ENCODE results near the gene TDRD7. TPM values are rescaled to one million over a fixed set of nuclear protein-coding genes. Genes with fewer than 3 reads are reported as not detected.

TDRD7 gene
- polyA plus RNA-seq, 1 donor (not counting 4 experiments of a cell fraction or from before 2014, with no cell fraction given), result 10.5 TPM

- Histone ChIP-seq H2AFZ (ENCODE audit: control insufficient read depth, low read length) (no peak overlapping the region), H3K4me1 (ENCODE audit: control insufficient read depth, extremely low read depth, insufficient read depth, low read length) (no peaks in the 10 kb centered on the region), H3K9ac (ENCODE audit: control insufficient read depth, extremely low read depth, insufficient read depth, low read length) (no peak overlapping the region), H4K20me1 (ENCODE audit: control insufficient read depth, extremely low read depth, insufficient read depth, low read length) (no peaks in the 10 kb centered on the region), H3K9me1 (ENCODE audit: control insufficient read depth, extremely low read depth, insufficient read depth, low read length) (no peaks in the 10 kb centered on the region), H3K9me3 (ENCODE audit: control insufficient read depth, low read depth, low read length) (no peaks in the 10 kb centered on the region), H3K36me3 (ENCODE audit: control insufficient read depth in 2 of 2, extremely low read depth in 1 of 2, insufficient read depth in 2 of 2, low read length in 2 of 2) (no peaks in the 10 kb centered on the region), H3K4me2 (ENCODE audit: control insufficient read depth, extremely low read depth, insufficient read depth, low read depth, low read length) (no peak overlapping the region), H3K27ac (ENCODE audit: control insufficient read depth, insufficient read depth, low read length) (no peak overlapping the region), H3K4me3 (ENCODE audit: control insufficient read depth in 2 of 3, extremely low read depth in 1 of 3, insufficient read depth in 2 of 3, low read depth in 1 of 3, low read length in 3 of 3) (no peak overlapping the region), H3K79me2 (ENCODE audit: control insufficient read depth, insufficient read depth, low read length) (no peaks in the 10 kb centered on the region), H3K27me3 (ENCODE audit: control insufficient read depth, extremely low read depth, insufficient read depth, low read length) (no peaks in the 10 kb centered on the region)
- TF ChIP-seq CTCF (optimal IDR thresholded peaks at IDR 0.05 in 1 of 3, IDR thresholded peaks at IDR 0.05 in 1 of 3, conservative IDR thresholded peaks at IDR 0.05 in 1 of 3; ENCODE audit: extremely low read depth in 1 of 3, insufficient read depth in 2 of 3, low read length in 3 of 3), result no peak
- TF ChIP-seq EZH2 (IDR thresholded peaks at IDR 0.05; ENCODE audit: low read length), result no peak
- dilution Hi-C loops (cut with MboI; ENCODE audit: extremely low pct_ligation_motif_present, low sequenced_read_pairs), result no loop called here
- DNase-seq (ENCODE audit: low read depth, low spot score) (no peak), FAIRE-seq (no peak)
These were observed 124.6 kb downstream of the TDRD7 start for GRCh38 chr9:97536480-97536879.

- H2AFZ ChIP-seq (ENCODE audit: control insufficient read depth, low read length), result no peak overlapping the region
- dilution Hi-C loops (cut with MboI; ENCODE audit: extremely low pct_ligation_motif_present, low sequenced_read_pairs), result no loop called here
- H3K4me3 ChIP-seq (ENCODE audit: control insufficient read depth in 2 of 3, extremely low read depth in 1 of 3, insufficient read depth in 2 of 3, low read depth in 1 of 3, low read length in 3 of 3), result no peak overlapping the region
- H3K4me2 ChIP-seq (ENCODE audit: control insufficient read depth, extremely low read depth, insufficient read depth, low read depth, low read length), result no peak overlapping the region
- no peak overlapping the region for H3K27ac ChIP-seq (ENCODE audit: control insufficient read depth, insufficient read depth, low read length)
- no peaks in the 10 kb centered on the region for H3K9me1 ChIP-seq (ENCODE audit: control insufficient read depth, extremely low read depth, insufficient read depth, low read length)
- H3K4me1 ChIP-seq (ENCODE audit: control insufficient read depth, extremely low read depth, insufficient read depth, low read length), result no peaks in the 10 kb centered on the region
- no peaks in the 10 kb centered on the region for H3K79me2 ChIP-seq (ENCODE audit: control insufficient read depth, insufficient read depth, low read length)
- H3K9ac ChIP-seq (ENCODE audit: control insufficient read depth, extremely low read depth, insufficient read depth, low read length), result no peak overlapping the region
- H3K36me3 ChIP-seq (ENCODE audit: control insufficient read depth in 2 of 2, extremely low read depth in 1 of 2, insufficient read depth in 2 of 2, low read length in 2 of 2), result no peaks in the 10 kb centered on the region
- no peak for DNase-seq (ENCODE audit: low read depth, low spot score)
- H4K20me1 ChIP-seq (ENCODE audit: control insufficient read depth, extremely low read depth, insufficient read depth, low read length), result no peaks in the 10 kb centered on the region
- peaks cover 2% of the 10 kb centered on the region for H3K27me3 ChIP-seq (ENCODE audit: control insufficient read depth, extremely low read depth, insufficient read depth, low read length)
- no peaks in the 10 kb centered on the region for H3K9me3 ChIP-seq (ENCODE audit: control insufficient read depth, low read depth, low read length)
- FAIRE-seq, result no peak
- TF ChIP-seq EZH2 (IDR thresholded peaks at IDR 0.05; ENCODE audit: low read length) (no peak), CTCF (optimal IDR thresholded peaks at IDR 0.05 in 1 of 3, IDR thresholded peaks at IDR 0.05 in 1 of 3, conservative IDR thresholded peaks at IDR 0.05 in 1 of 3; ENCODE audit: extremely low read depth in 1 of 3, insufficient read depth in 2 of 3, low read length in 3 of 3) (no peak)
These were observed 131.7 kb downstream of the TDRD7 start for GRCh38 chr9:97543561-97543960.

Measured in keratinocyte (primary cell).